Measurements from ENCODE around the gene CIRBP.

The CIRBP gene

GRCh38 chr19:1290196-1290702 lies 21.1 kb downstream of the CIRBP start:
- Histone ChIP-seq H3K4me2 (ENCODE audit: low read length) (no peak overlapping the region), H4K12ac (ENCODE audit: low read depth, low read length) (no peak overlapping the region), H2BK5ac (ENCODE audit: low read depth, low read length, poor library complexity) (no peak overlapping the region), H3K4ac (ENCODE audit: low read depth, low read length) (no peak overlapping the region), H3K79me2 (ENCODE audit: control insufficient read depth, insufficient read depth, low read length, poor library complexity) (no peaks in the 10 kb centered on the region), H4K8ac (ENCODE audit: low read depth, low read length) (no peak overlapping the region), H2AFZ (ENCODE audit: insufficient read depth, low read length, poor library complexity) (no peak overlapping the region), H3K36me3 (ENCODE audit: control insufficient read depth in 1 of 2, insufficient read depth in 2 of 2, low read length in 2 of 2) (no peaks in the 10 kb centered on the region), H3K9ac (ENCODE audit: low read length) (no peak overlapping the region), H3K18ac (ENCODE audit: low read length) (no peak overlapping the region), H3K23ac (ENCODE audit: low read length) (no peak overlapping the region), H3K4me1 (ENCODE audit: control insufficient read depth in 1 of 2, insufficient read depth in 2 of 2, low read length in 2 of 2) (peaks cover 0 to 6% of the 10 kb centered on the region in 2 experiments), H3K27me3 (ENCODE audit: insufficient read depth, low read length) (peaks cover 7% of the 10 kb centered on the region), H3K4me3 (ENCODE audit: low read depth, low read length) (no peak overlapping the region), H2BK120ac (ENCODE audit: insufficient read depth, low read length, poor library complexity) (no peak overlapping the region), H2AK5ac (ENCODE audit: low read length) (no peak overlapping the region), H3K27ac (ENCODE audit: low read depth, low read length) (no peak overlapping the region), H3K79me1 (ENCODE audit: low read length) (no peaks in the 10 kb centered on the region), H2BK12ac (ENCODE audit: low read length) (no peak overlapping the region), H3K14ac (ENCODE audit: low read length) (no peak overlapping the region), H4K91ac (ENCODE audit: low read depth, low read length) (no peak overlapping the region), H3K9me3 (ENCODE audit: insufficient read depth, low read depth, low read length) (no peaks in the 10 kb centered on the region)
- no CpG with 5 or more reads among the region's 24 CpGs for WGBS (ENCODE audit: extremely low coverage, insufficient coverage, insufficient read length)
- no peak for DNase-seq

GRCh38 chr19:1290703-1291651 lies 21.8 kb downstream of the CIRBP start:
- DNase-seq, result no peak
- Histone ChIP-seq H3K9me3 (ENCODE audit: insufficient read depth, low read depth, low read length) (no peaks in the 10 kb centered on the region), H3K79me1 (ENCODE audit: low read length) (no peaks in the 10 kb centered on the region), H4K8ac (ENCODE audit: low read depth, low read length) (no peak overlapping the region), H2BK120ac (ENCODE audit: insufficient read depth, low read length, poor library complexity) (no peak overlapping the region), H2BK5ac (ENCODE audit: low read depth, low read length, poor library complexity) (no peak overlapping the region), H3K23ac (ENCODE audit: low read length) (no peak overlapping the region), H2AFZ (ENCODE audit: insufficient read depth, low read length, poor library complexity) (no peak overlapping the region), H3K18ac (ENCODE audit: low read length) (no peak overlapping the region), H3K4me2 (ENCODE audit: low read length) (no peak overlapping the region), H3K27ac (ENCODE audit: low read depth, low read length) (no peak overlapping the region), H2AK5ac (ENCODE audit: low read length) (no peak overlapping the region), H3K4me1 (ENCODE audit: control insufficient read depth in 1 of 2, insufficient read depth in 2 of 2, low read length in 2 of 2) (peaks cover 0 to 9% of the 10 kb centered on the region in 2 experiments), H2BK12ac (ENCODE audit: low read length) (no peak overlapping the region), H3K9ac (ENCODE audit: low read length) (no peak overlapping the region), H3K36me3 (ENCODE audit: control insufficient read depth in 1 of 2, insufficient read depth in 2 of 2, low read length in 2 of 2) (no peaks in the 10 kb centered on the region), H3K27me3 (ENCODE audit: insufficient read depth, low read length) (peaks cover 5% of the 10 kb centered on the region), H4K12ac (ENCODE audit: low read depth, low read length) (no peak overlapping the region), H3K14ac (ENCODE audit: low read length) (no peak overlapping the region), H3K4me3 (ENCODE audit: low read depth, low read length) (no peak overlapping the region), H4K91ac (ENCODE audit: low read depth, low read length) (no peak overlapping the region), H3K4ac (ENCODE audit: low read depth, low read length) (no peak overlapping the region), H3K79me2 (ENCODE audit: control insufficient read depth, insufficient read depth, low read length, poor library complexity) (no peaks in the 10 kb centered on the region)
- WGBS (ENCODE audit: extremely low coverage, insufficient coverage, insufficient read length), result no CpG with 5 or more reads among the region's 40 CpGs

GRCh38 chr19:1291761-1292418 lies 22.8 kb downstream of the CIRBP start:
- no peak overlapping the region for H3K4ac ChIP-seq (ENCODE audit: low read depth, low read length)
- no peaks in the 10 kb centered on the region for H3K36me3 ChIP-seq (ENCODE audit: control insufficient read depth in 1 of 2, insufficient read depth in 2 of 2, low read length in 2 of 2)
- no peaks in the 10 kb centered on the region for H3K9me3 ChIP-seq (ENCODE audit: insufficient read depth, low read depth, low read length)
- H3K14ac ChIP-seq (ENCODE audit: low read length), result no peak overlapping the region
- H3K4me1 ChIP-seq (ENCODE audit: control insufficient read depth in 1 of 2, insufficient read depth in 2 of 2, low read length in 2 of 2), result peaks cover 0 to 3% of the 10 kb centered on the region in 2 experiments
- no peak overlapping the region for H2AK5ac ChIP-seq (ENCODE audit: low read length)
- no peak overlapping the region for H4K91ac ChIP-seq (ENCODE audit: low read depth, low read length)
- no peak overlapping the region for H3K4me3 ChIP-seq (ENCODE audit: low read depth, low read length)
- H4K12ac ChIP-seq (ENCODE audit: low read depth, low read length), result no peak overlapping the region
- no peak overlapping the region for H2BK120ac ChIP-seq (ENCODE audit: insufficient read depth, low read length, poor library complexity)
- no peaks in the 10 kb centered on the region for H3K79me1 ChIP-seq (ENCODE audit: low read length)
- H2BK12ac ChIP-seq (ENCODE audit: low read length), result no peak overlapping the region
- H2BK5ac ChIP-seq (ENCODE audit: low read depth, low read length, poor library complexity), result no peak overlapping the region
- H3K27me3 ChIP-seq (ENCODE audit: insufficient read depth, low read length), result no peaks in the 10 kb centered on the region
- DNase-seq, result no peak
- H3K27ac ChIP-seq (ENCODE audit: low read depth, low read length), result no peak overlapping the region
- no peak overlapping the region for H4K8ac ChIP-seq (ENCODE audit: low read depth, low read length)
- no peaks in the 10 kb centered on the region for H3K79me2 ChIP-seq (ENCODE audit: control insufficient read depth, insufficient read depth, low read length, poor library complexity)
- H3K4me2 ChIP-seq (ENCODE audit: low read length), result no peak overlapping the region
- no peak overlapping the region for H2AFZ ChIP-seq (ENCODE audit: insufficient read depth, low read length, poor library complexity)
- H3K9ac ChIP-seq (ENCODE audit: low read length), result no peak overlapping the region
- no CpG with 5 or more reads among the region's 25 CpGs for WGBS (ENCODE audit: extremely low coverage, insufficient coverage, insufficient read length)
- no peak overlapping the region for H3K23ac ChIP-seq (ENCODE audit: low read length)
- H3K18ac ChIP-seq (ENCODE audit: low read length), result no peak overlapping the region

GRCh38 chr19:1292419-1293151 lies 23.5 kb downstream of the CIRBP start:
- Histone ChIP-seq H3K27me3 (ENCODE audit: insufficient read depth, low read length) (no peaks in the 10 kb centered on the region), H3K79me1 (ENCODE audit: low read length) (no peaks in the 10 kb centered on the region), H3K9me3 (ENCODE audit: insufficient read depth, low read depth, low read length) (no peaks in the 10 kb centered on the region), H3K79me2 (ENCODE audit: control insufficient read depth, insufficient read depth, low read length, poor library complexity) (no peaks in the 10 kb centered on the region), H2AFZ (ENCODE audit: insufficient read depth, low read length, poor library complexity) (no peak overlapping the region), H3K9ac (ENCODE audit: low read length) (no peak overlapping the region), H4K91ac (ENCODE audit: low read depth, low read length) (no peak overlapping the region), H3K36me3 (ENCODE audit: control insufficient read depth in 1 of 2, insufficient read depth in 2 of 2, low read length in 2 of 2) (no peaks in the 10 kb centered on the region), H4K12ac (ENCODE audit: low read depth, low read length) (no peak overlapping the region), H2BK12ac (ENCODE audit: low read length) (no peak overlapping the region), H3K4me2 (ENCODE audit: low read length) (no peak overlapping the region), H2BK5ac (ENCODE audit: low read depth, low read length, poor library complexity) (no peak overlapping the region), H2AK5ac (ENCODE audit: low read length) (no peak overlapping the region), H4K8ac (ENCODE audit: low read depth, low read length) (no peak overlapping the region), H3K4me3 (ENCODE audit: low read depth, low read length) (no peak overlapping the region), H3K27ac (ENCODE audit: low read depth, low read length) (no peak overlapping the region), H2BK120ac (ENCODE audit: insufficient read depth, low read length, poor library complexity) (no peak overlapping the region), H3K23ac (ENCODE audit: low read length) (no peak overlapping the region), H3K4me1 (ENCODE audit: control insufficient read depth in 1 of 2, insufficient read depth in 2 of 2, low read length in 2 of 2) (peaks cover 0 to 3% of the 10 kb centered on the region in 2 experiments), H3K4ac (ENCODE audit: low read depth, low read length) (no peak overlapping the region), H3K18ac (ENCODE audit: low read length) (no peak overlapping the region), H3K14ac (ENCODE audit: low read length) (no peak overlapping the region)
- DNase-seq, result no peak
- WGBS (ENCODE audit: extremely low coverage, insufficient coverage, insufficient read length), result no CpG with 5 or more reads among the region's 17 CpGs
